SJSA1 (cell line): ENCODE results near the gene ZNF32. TPM values are rescaled to one million over a fixed set of nuclear protein-coding genes. Genes with fewer than 3 reads are reported as not detected.

ENCODE experiments used
- DNase-seq, 2 experiments: peaks; one replicate each; pipeline ENCODE4 v3.0.0-alpha.2; 2015 to 2020; ENCODE audit warnings: low spot score in 2 of 2, low read depth in 1 of 2
- H3K27ac ChIP-seq: fragments of 250-450 bp; sonication (Bioruptor Pico); 2 replicates; pipeline ENCODE4 v1.5.1; 2020; ENCODE audit warnings: mild to moderate bottlenecking, moderate library complexity
- H3K27me3 ChIP-seq: fragments of 250-450 bp; sonication (Bioruptor Pico); replicated peaks from 2 replicates; pipeline ENCODE4 v1.5.1; 2020; ENCODE audit warnings: mild to moderate bottlenecking, moderate library complexity
- H3K36me3 ChIP-seq: fragments of 250-450 bp; sonication (Bioruptor Pico); 2 replicates; pipeline ENCODE4 v1.5.1; 2020; ENCODE audit warnings: mild to moderate bottlenecking
- H3K4me1 ChIP-seq: fragments of 250-450 bp; sonication (Bioruptor Pico); replicated peaks from 2 replicates; pipeline ENCODE4 v1.6.1; 2021; ENCODE audit warnings: mild to moderate bottlenecking
- H3K4me3 ChIP-seq: fragments of 250-450 bp; sonication (Bioruptor Pico); 2 replicates; pipeline ENCODE4 v1.5.1; 2020; ENCODE audit warnings: mild to moderate bottlenecking
- H3K9me3 ChIP-seq: fragments of 250-450 bp; sonication (Bioruptor Pico); replicated peaks from 2 replicates; pipeline ENCODE4 v1.5.1; 2020; ENCODE audit warnings: mild to moderate bottlenecking
- total RNA-seq: library from RNA; depleted of rRNA; stranded (reverse); fragments of >200 nt; shearing (Covaris generic); gene quantifications from 2 replicates; pipeline ENCODE4 v1.2.3, GENCODE V29; 2014

ZNF32 gene
- total RNA-seq, 1 experiment from 2014 or later: 29.8 TPM

GRCh38 chr10:43673471-43673870, 24.8 kb upstream of the ZNF32 start:
- H3K36me3 ChIP-seq: no peaks in the 10 kb centered on the region
- H3K4me1 ChIP-seq: no peaks in the 10 kb centered on the region
- no peak for DNase-seq
- H3K4me3 ChIP-seq: no peak overlapping the region
- H3K27me3 ChIP-seq: no peaks in the 10 kb centered on the region
- no peak overlapping the region for H3K27ac ChIP-seq
- no peaks in the 10 kb centered on the region for H3K9me3 ChIP-seq

- no peaks in the 10 kb centered on the region for H3K27me3 ChIP-seq
- H3K4me1 ChIP-seq: no peaks in the 10 kb centered on the region
- no peaks in the 10 kb centered on the region for H3K9me3 ChIP-seq
- H3K27ac ChIP-seq: no peak overlapping the region
- no peak overlapping the region for H3K4me3 ChIP-seq
- DNase-seq: peak in 1 of 2 experiments; percentile 35
- no peaks in the 10 kb centered on the region for H3K36me3 ChIP-seq
These were observed 23.2 kb upstream of the ZNF32 start for GRCh38 chr10:43671659-43672531.

DNA sequence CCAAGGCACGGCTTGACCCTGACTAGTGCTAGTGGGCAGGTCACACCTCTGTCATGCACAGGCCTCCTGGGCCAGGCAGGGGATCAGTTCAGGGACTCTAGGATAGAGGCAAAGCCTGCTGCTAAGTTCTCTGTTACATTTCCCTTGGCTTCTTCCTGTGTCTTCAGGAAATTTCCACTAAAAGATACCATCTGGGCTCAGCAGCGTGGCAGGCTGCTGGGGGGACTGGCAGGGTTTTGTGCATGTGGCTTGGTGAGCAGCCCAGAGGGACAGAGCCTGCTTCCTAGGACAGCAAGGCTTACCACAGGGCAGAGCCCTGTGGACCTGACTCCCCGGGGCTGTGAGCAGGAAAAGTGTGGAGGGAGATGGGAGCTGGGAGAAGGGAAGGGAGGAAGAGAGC, 20.7 kb upstream of the ZNF32 start:
- no peaks in the 10 kb centered on the region for H3K36me3 ChIP-seq
- H3K27ac ChIP-seq: no peak overlapping the region
- H3K9me3 ChIP-seq: no peaks in the 10 kb centered on the region
- peaks cover 3% of the 10 kb centered on the region; the same call in 1 of the 2 replicates for H3K27me3 ChIP-seq
- H3K4me3 ChIP-seq: no peak overlapping the region
- H3K4me1 ChIP-seq: no peaks in the 10 kb centered on the region
- no peak for DNase-seq

GRCh38 chr10:43667761-43668386, 19.2 kb upstream of the ZNF32 start:
- no peak overlapping the region for H3K4me3 ChIP-seq

DNA sequence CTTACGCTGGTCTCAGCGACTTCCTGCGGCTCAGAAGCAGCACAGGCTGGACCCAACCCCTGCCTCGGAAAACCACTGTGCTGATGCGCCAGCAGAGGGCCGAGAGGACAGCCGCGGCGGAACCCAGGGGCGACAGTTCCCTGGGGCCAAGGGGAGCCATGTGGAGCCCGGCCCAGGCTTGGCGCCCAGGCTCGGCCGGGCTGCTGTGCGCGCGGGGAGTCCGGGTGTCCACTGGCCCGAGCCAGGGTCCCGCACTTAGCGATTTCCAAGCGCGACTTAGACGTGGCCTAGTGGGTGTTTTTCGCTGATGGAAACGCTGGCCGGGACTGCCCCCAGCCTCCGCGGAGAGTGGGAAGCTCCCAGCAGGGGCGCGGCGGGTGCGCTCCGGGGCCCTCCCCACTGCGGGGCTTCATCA, 18.6 kb upstream of the ZNF32 start:
- Histone ChIP-seq H3K4me1 (no peaks in the 10 kb centered on the region), H3K27me3 (peaks cover 3% of the 10 kb centered on the region; the same call in 1 of the 2 replicates), H3K36me3 (no peaks in the 10 kb centered on the region), H3K9me3 (no peaks in the 10 kb centered on the region), H3K4me3 (no peak overlapping the region), H3K27ac (no peak overlapping the region)
- no peak for DNase-seq

More at GRCh38 chr10:43667761-43668386, 19.2 kb upstream of the ZNF32 start:
- Histone ChIP-seq H3K36me3 (no peaks in the 10 kb centered on the region), H3K4me1 (no peaks in the 10 kb centered on the region), H3K27ac (no peak overlapping the region), H3K9me3 (no peaks in the 10 kb centered on the region), H3K27me3 (peaks cover 3% of the 10 kb centered on the region; the same call in 1 of the 2 replicates)
- no peak for DNase-seq

GRCh38 chr10:43666552-43666951, 17.9 kb upstream of the ZNF32 start:
- Histone ChIP-seq H3K4me1 (no peaks in the 10 kb centered on the region), H3K9me3 (no peaks in the 10 kb centered on the region), H3K27ac (no peak overlapping the region), H3K36me3 (no peaks in the 10 kb centered on the region), H3K4me3 (no peak overlapping the region), H3K27me3 (peaks cover 5% of the 10 kb centered on the region)
- DNase-seq: no peak

GRCh38 chr10:43665054-43665453, 16.4 kb upstream of the ZNF32 start:
- H3K27ac ChIP-seq: no peak overlapping the region
- H3K36me3 ChIP-seq: no peaks in the 10 kb centered on the region
- H3K27me3 ChIP-seq: peaks cover 6% of the 10 kb centered on the region
- H3K4me3 ChIP-seq: no peak overlapping the region
- no peak for DNase-seq
- no peaks in the 10 kb centered on the region for H3K4me1 ChIP-seq
- H3K9me3 ChIP-seq: no peaks in the 10 kb centered on the region

- H3K27me3 ChIP-seq: peaks cover 3% of the 10 kb centered on the region; the same call in 1 of the 2 replicates
- no peak for DNase-seq
- no peaks in the 10 kb centered on the region for H3K4me1 ChIP-seq
- H3K27ac ChIP-seq: no peak overlapping the region
- no peaks in the 10 kb centered on the region for H3K9me3 ChIP-seq
- no peak overlapping the region for H3K4me3 ChIP-seq
- H3K36me3 ChIP-seq: no peaks in the 10 kb centered on the region
These were observed 9.5 kb upstream of the ZNF32 start for GRCh38 chr10:43658227-43658626.

DNA sequence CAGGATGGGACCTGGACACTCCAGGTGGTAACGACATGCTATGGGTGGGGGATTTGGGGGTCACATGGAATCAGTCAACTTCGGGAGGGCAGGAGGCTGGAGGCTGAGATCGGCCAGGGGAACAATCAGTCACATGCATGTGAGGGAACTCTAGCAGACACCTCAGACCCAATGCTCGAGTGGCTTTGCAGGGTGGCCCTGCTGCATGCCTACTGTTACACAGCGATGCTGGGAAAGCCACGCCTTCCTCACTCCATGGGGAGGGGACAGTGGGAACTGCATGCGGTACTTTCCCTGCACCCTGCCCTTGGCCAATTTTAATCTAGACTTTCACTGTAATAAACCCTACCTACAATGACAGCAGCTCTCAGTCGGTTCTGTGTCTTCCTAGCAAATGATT, 6.6 kb upstream of the ZNF32 start:
- no peak for DNase-seq
- no peak overlapping the region for H3K27ac ChIP-seq
- H3K27me3 ChIP-seq: no peaks in the 10 kb centered on the region
- no peaks in the 10 kb centered on the region for H3K4me1 ChIP-seq
- no peak overlapping the region for H3K4me3 ChIP-seq
- no peaks in the 10 kb centered on the region for H3K9me3 ChIP-seq
- H3K36me3 ChIP-seq: no peaks in the 10 kb centered on the region

GRCh38 chr10:43653746-43654145, 5.1 kb upstream of the ZNF32 start:
- H3K4me3 ChIP-seq: no peak overlapping the region
- H3K9me3 ChIP-seq: no peaks in the 10 kb centered on the region
- H3K36me3 ChIP-seq: no peaks in the 10 kb centered on the region
- peaks cover 6% of the 10 kb centered on the region; the same call in 1 of the 2 replicates for H3K4me1 ChIP-seq
- H3K27me3 ChIP-seq: no peaks in the 10 kb centered on the region
- no peak overlapping the region for H3K27ac ChIP-seq
- DNase-seq: no peak

DNA sequence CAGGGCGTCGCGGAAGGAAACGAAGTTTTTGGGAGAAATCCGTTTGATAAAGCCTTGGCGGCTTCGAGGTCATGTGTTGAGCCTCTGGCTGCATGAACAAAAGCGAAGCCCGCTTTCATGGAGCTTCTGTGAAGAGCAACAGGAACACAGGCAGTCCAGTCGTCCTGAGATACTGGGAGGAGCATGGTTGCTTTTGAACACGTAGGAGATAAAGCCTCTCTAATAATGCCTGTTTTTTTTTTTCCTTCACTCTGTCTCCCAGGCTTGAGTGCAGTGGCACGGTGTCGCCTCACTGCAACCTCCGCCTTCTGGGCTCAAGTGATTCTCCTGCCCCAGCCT, 473 bp upstream of the ZNF32 start:
- H3K27me3 ChIP-seq: no peaks in the 10 kb centered on the region
- DNase-seq: no peak
- peaks cover 12% of the 10 kb centered on the region for H3K9me3 ChIP-seq
- peaks cover 12% of the 10 kb centered on the region for H3K4me1 ChIP-seq
- H3K4me3 ChIP-seq: peak overlapping the region; percentile 65
- H3K36me3 ChIP-seq: peaks cover 21% of the 10 kb centered on the region
- no peak overlapping the region for H3K27ac ChIP-seq

- Histone ChIP-seq H3K27ac (peak overlapping the region; percentile 46; the same call in 1 of the 2 replicates), H3K4me1 (peaks cover 12% of the 10 kb centered on the region), H3K4me3 (peak overlapping the region; percentile 65), H3K36me3 (peaks cover 32% of the 10 kb centered on the region), H3K27me3 (no peaks in the 10 kb centered on the region), H3K9me3 (peaks cover 20% of the 10 kb centered on the region)
- no peak for DNase-seq
These were observed 635 bp downstream of the ZNF32 start for GRCh38 chr10:43648095-43648397.

GRCh38 chr10:43647576-43647975, 1.1 kb downstream of the ZNF32 start:
- no peak overlapping the region for H3K4me3 ChIP-seq
- peaks cover 20% of the 10 kb centered on the region for H3K9me3 ChIP-seq
- no peaks in the 10 kb centered on the region for H3K27me3 ChIP-seq
- peaks cover 34% of the 10 kb centered on the region for H3K36me3 ChIP-seq
- H3K27ac ChIP-seq: no peak overlapping the region
- no peak for DNase-seq
- H3K4me1 ChIP-seq: peaks cover 12% of the 10 kb centered on the region

DNA sequence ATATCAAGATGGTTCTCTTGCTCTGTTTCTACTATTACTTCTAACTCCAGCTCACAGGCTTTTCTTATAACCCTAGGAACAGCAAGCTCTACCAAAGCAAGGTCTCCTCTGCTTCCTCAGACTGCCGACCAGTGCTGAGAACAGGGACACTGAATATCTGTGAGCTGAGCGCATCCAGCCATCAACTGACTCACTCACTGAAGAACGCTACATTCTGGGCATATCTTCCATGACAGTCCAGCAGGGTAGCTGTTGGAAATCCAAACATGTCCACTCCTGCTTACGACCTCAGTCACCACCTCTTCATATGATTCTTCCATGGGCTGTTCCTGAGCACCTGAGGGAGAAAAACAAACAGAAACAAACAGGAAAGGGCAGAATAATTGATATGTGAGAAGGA, 2.8 kb downstream of the ZNF32 start:
- Histone ChIP-seq H3K36me3 (peaks cover 34% of the 10 kb centered on the region), H3K4me3 (no peak overlapping the region), H3K27ac (no peak overlapping the region), H3K4me1 (peaks cover 12% of the 10 kb centered on the region), H3K27me3 (no peaks in the 10 kb centered on the region), H3K9me3 (peaks cover 20% of the 10 kb centered on the region)
- no peak for DNase-seq
